Heart right ventricle (tissue), 16 donors: ENCODE measurements around the gene LYRM2. TPM values are rescaled to one million over a fixed set of nuclear protein-coding genes. Genes with fewer than 3 reads are reported as not detected.
"Not testable (repeated sequence)": the region's sequence is repeated elsewhere in the genome, so short reads cannot be mapped to it uniquely, and the experiment has no call there.

Experiments used
- ATAC-seq, 8 donors: fragments of 200-7000 bp; cut with Tn5 transposase; one replicate each; pipeline ENCODE4 v1.9.1; 2020; ENCODE audit warnings: mild to moderate bottlenecking in 8 of 8, moderate library complexity in 8 of 8, moderate number of reproducible peaks in 1 of 8
- DNase-seq, 2 donors: peaks; one replicate each; pipeline ENCODE4 v3.0.0-alpha.2; 2020
- H3K27ac ChIP-seq, 10 donors: fragments of 200-600 bp; sonication (generic) in 2 of 10; one replicate each; pipeline versions ENCODE4 v1.5.0 to v1.8.0; 2020 to 2022; ENCODE audit warnings: mild to moderate bottlenecking in 3 of 10
- H3K27me3 ChIP-seq, 7 donors: fragments of 200-600 bp; one replicate each; pipeline ENCODE4 v1.8.0; 2021 to 2022; ENCODE audit warnings: mild to moderate bottlenecking in 2 of 7
- H3K36me3 ChIP-seq, 9 donors: fragments of 200-600 bp; sonication (generic) in 1 of 9; one replicate each; pipeline versions ENCODE4 v1.5.0 to v1.8.0; 2020 to 2022; ENCODE audit warnings: mild to moderate bottlenecking in 2 of 9
- H3K4me1 ChIP-seq, 9 donors: fragments of 200-600 bp; sonication (generic) in 1 of 9; one replicate each; pipeline versions ENCODE4 v1.5.0 to v1.8.0; 2020 to 2022; ENCODE audit warnings: mild to moderate bottlenecking in 4 of 9
- H3K4me3 ChIP-seq, 10 donors: fragments of 200-600 bp; sonication (generic) in 2 of 10; one replicate each; pipeline versions ENCODE4 v1.5.0 to v1.8.0; 2020 to 2022; ENCODE audit warnings: mild to moderate bottlenecking in 7 of 10, moderate library complexity in 2 of 10
- H3K9me3 ChIP-seq, 11 donors: fragments of 200-600 bp in 10 of 11; sonication (generic) in 2 of 11; one replicate each; pipeline versions ENCODE4 v1.5.0 to v1.8.0; 2013 to 2022; ENCODE audit warnings: mild to moderate bottlenecking in 2 of 11, control low read depth in 1 of 11, moderate library complexity in 1 of 11
- WGBS, 2 donors: extraction: QIAGEN DNeasy Blood & Tissue Kit; methylation state at CpG; one replicate each; pipeline ENCODE4 v1.1.7; 2013; ENCODE audit warnings: inconsistent platforms in 1 of 2; 5-methylcytosine and 5-hydroxymethylcytosine counted together
- intact Hi-C, 10 donors: fragments of 100-400 bp; cut with DNase I; formaldehyde crosslinking; loops; one replicate each; pipeline versions ENCODE4 v1.11.1 to v1.14.2; 2022
- polyA plus RNA-seq, 2 donors: library from polyadenylated mRNA; stranded (reverse); fragments of 200-250 nt; gene quantifications; one replicate each; pipeline ENCODE4 v1.2.3, GENCODE V29; 2013
- total RNA-seq, 10 donors: library from RNA; stranded (reverse); fragmentation: NEBNext Ultra II Directional in 3 of 10; extraction: Animal tissue kit (Norgen Biotek cat#: 25700) in 3 of 10; gene quantifications; one replicate each; pipeline versions ENCODE4 v1.2.1 to v1.2.4, GENCODE V29; 2021 to 2023
- TF ChIP-seq, protein P1 (sequence below), 9 donors: fragments of 200-600 bp; sonication (generic) in 2 of 9; IDR thresholded peaks; one replicate each; pipeline versions ENCODE4 v1.5.0 to v1.8.0; 2021 to 2022; ENCODE audit warnings: antibody characterized with exemption in 9 of 9, mild to moderate bottlenecking in 5 of 9, moderate library complexity in 1 of 9
- donor health status: Arrhythmogenic right ventricular cardiomyopathy.
- donor health status: ischemic (EF 13 %, LVEDD 7.1; RV severe dilation, severe dysfunction).
- donor health status: healthy with polysubstance abuse.
- donor health status: DM: no; HTN: yes; CAD: no.
- donor health status: DM: no; HTN: no; CAD: no.
- donor health status: ischemic (EF 25% LVEDD 6.9; RV normal size, moderate dysfunction).
- donor health status: ischemic (EF 25% LVEDD 5.7; RV mildly dilated, moderate dysfunction).
- donor health status: healthy.
- donor health status: DM: yes; HTN: yes; CAD: no.
- donor health status: Ischemic cardiomyopathy.
- donor health status: ischemic (EF 35%, LVEDD 5.7; RV mildly dilated, moderate dysfunction).
- donor health status: nonischemic (EF 11% LVEDD 7.7; RV severe dilation, severe dysfunction).
- donor health status: DM: yes; HTN: yes; CAD: no.
- donor health status: PGD.
- donor health status: ischemic (EF 29% LVEDD 5.4; RV normal size, mild dysfunction).
- donor health status: nonischemic (EF 23%, LVEDD 6.1; RV moderate dilation, normal function).

LYRM2 gene
- total and polyA plus RNA-seq, 12 donors: 10.9 to 58.2 (median 46.8) TPM

DNA sequence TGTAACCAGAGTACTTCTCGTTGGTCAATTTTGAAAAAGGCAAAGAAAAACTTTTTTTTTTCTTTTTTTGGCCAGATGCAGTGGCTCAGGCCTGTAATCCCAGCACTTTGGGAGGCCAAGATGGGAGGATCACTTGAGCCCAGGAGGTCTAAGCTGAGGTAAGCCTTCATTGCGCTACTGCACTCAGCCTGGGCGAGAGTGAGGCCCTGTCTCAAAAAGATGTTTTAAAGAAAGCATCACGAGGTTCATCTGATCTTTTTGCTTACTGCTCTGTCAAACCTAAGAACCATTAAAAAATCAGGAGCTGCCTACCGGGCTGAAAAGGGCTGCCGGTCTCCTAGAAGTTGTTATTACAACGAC, 607 bp downstream of the LYRM2 start:
- Histone ChIP-seq H3K27me3 (no peaks in the 10 kb centered on the region), H3K4me3 (peak overlapping the region; percentile 63 to 81 (median 70)), H3K27ac (peak overlapping the region; percentile 87 to 95 (median 92)), H3K36me3 (peaks cover 0 to 49% (median 0%) of the 10 kb centered on the region in 9 donors), H3K9me3 (no peaks in the 10 kb centered on the region), H3K4me1 (peaks cover 3 to 23% (median 18%) of the 10 kb centered on the region in 9 donors)
- intact Hi-C loops: no loop called here
- no peak for DNase-seq
- TF ChIP-seq, protein P1, sequence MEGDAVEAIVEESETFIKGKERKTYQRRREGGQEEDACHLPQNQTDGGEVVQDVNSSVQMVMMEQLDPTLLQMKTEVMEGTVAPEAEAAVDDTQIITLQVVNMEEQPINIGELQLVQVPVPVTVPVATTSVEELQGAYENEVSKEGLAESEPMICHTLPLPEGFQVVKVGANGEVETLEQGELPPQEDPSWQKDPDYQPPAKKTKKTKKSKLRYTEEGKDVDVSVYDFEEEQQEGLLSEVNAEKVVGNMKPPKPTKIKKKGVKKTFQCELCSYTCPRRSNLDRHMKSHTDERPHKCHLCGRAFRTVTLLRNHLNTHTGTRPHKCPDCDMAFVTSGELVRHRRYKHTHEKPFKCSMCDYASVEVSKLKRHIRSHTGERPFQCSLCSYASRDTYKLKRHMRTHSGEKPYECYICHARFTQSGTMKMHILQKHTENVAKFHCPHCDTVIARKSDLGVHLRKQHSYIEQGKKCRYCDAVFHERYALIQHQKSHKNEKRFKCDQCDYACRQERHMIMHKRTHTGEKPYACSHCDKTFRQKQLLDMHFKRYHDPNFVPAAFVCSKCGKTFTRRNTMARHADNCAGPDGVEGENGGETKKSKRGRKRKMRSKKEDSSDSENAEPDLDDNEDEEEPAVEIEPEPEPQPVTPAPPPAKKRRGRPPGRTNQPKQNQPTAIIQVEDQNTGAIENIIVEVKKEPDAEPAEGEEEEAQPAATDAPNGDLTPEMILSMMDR (IDR thresholded peaks at IDR 0.05): no peak
- ATAC-seq: no peak
- 18 to 23% methylated on average over 7 of the region's 7 CpGs for WGBS, 2 donors

DNA sequence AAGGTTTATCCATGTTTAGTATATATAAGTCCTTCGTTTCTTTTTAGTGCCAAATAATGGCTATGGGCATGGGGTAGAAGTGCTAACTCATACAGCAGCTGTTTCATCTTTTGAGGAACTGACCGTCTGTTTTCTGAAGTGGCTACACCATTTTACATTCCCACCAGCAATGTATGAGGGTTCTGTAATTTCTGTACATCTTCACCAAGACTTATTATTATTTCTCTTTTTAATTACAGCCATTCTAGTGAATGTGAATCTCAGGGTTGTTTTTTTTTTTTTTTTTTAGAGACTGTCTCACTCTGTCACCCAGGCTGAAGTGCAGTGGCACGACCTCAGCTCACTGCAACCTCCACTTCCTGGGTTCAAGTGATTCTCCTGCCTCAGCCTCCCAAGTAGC, 2.1 kb downstream of the LYRM2 start:
- H3K36me3 ChIP-seq: peaks cover 0 to 44% (median 0%) of the 10 kb centered on the region in 9 donors
- peaks cover 3 to 23% (median 18%) of the 10 kb centered on the region in 9 donors for H3K4me1 ChIP-seq
- H3K4me3 ChIP-seq, H3K27ac ChIP-seq, intact Hi-C loops, DNase-seq, ATAC-seq, H3K27me3 ChIP-seq, H3K9me3 ChIP-seq: not testable (repeated sequence)
- 98 to 99% methylated on average over 3 of the region's 3 CpGs for WGBS, 2 donors

- DNase-seq: peak; percentile 47 to 72
- H3K4me1 ChIP-seq: peaks cover 0 to 8% (median 0%) of the 10 kb centered on the region in 9 donors
- peaks cover 0 to 70% (median 4%) of the 10 kb centered on the region in 9 donors for H3K36me3 ChIP-seq
- intact Hi-C loops: no loop called here
- H3K9me3 ChIP-seq: no peaks in the 10 kb centered on the region
- TF ChIP-seq, protein P1 (IDR thresholded peaks at IDR 0.05): no peak
- no peaks in the 10 kb centered on the region for H3K27me3 ChIP-seq
- H3K4me3 ChIP-seq: no peak overlapping the region
- peak; percentile 29 to 98 (median 84) for ATAC-seq
- no peak overlapping the region for H3K27ac ChIP-seq
- WGBS, 2 donors: 61 to 64% methylated on average over 9 of the region's 9 CpGs
Measured at GRCh38 chr6:89630488-89630887, 8.1 kb downstream of the LYRM2 start.

DNA sequence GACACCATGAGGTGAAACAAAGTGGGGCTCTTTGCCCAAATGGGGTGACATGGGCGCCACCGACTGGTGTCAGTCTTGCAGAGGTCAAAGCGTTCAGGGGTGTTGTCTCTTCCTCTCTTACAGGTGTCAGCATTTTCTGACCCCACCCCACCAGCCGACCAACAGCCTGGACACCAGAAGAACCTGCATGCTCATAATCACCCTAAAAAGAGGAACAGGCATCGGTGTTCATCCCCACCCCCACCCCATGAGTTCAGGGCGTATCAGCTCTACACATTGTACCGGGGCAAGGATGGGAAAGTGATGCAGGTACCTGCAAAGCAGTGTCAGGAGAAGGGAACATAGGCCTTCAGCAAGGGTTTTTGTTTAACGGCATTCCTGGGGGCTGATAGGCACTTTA, 14.8 kb downstream of the LYRM2 start:
- Histone ChIP-seq H3K4me1 (no peaks in the 10 kb centered on the region), H3K27ac (no peak overlapping the region), H3K4me3 (no peak overlapping the region), H3K27me3 (no peaks in the 10 kb centered on the region), H3K9me3 (no peaks in the 10 kb centered on the region), H3K36me3 (peaks cover 0 to 67% (median 8%) of the 10 kb centered on the region in 9 donors)
- intact Hi-C loops: no loop called here
- TF ChIP-seq, protein P1 (IDR thresholded peaks at IDR 0.05): no peak
- DNase-seq (no peak), ATAC-seq (no peak)
- WGBS, 2 donors: 87 to 92% methylated on average over 8 of the region's 8 CpGs

DNA sequence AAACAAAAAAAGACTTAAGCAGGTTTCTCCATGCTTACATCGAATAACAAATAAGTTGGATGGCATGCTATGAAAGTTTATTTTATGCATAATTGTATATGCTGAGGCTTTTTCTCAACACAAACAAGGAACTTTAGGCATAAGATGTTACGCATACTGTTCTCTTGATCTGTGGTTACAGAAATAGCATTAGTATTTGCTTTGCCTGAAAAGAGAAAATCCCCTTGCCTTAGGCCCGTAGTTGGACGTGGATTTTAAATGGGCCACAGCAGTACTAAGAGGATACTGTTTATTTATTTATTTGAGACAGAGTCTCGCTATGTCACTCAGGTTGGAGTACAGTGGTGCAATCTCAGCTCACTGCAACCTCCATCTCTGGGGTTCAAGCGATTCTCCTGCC, 19.0 kb downstream of the LYRM2 start:
- peaks cover 0 to 62% (median 2%) of the 10 kb centered on the region in 9 donors for H3K36me3 ChIP-seq
- H3K27me3 ChIP-seq: no peaks in the 10 kb centered on the region
- H3K9me3 ChIP-seq: no peaks in the 10 kb centered on the region
- ATAC-seq: no peak
- WGBS, 2 donors: 96 to 98% methylated on average over 6 of the region's 6 CpGs
- H3K4me3 ChIP-seq: no peak overlapping the region
- TF ChIP-seq, protein P1 (IDR thresholded peaks at IDR 0.05): no peak
- intact Hi-C loops: loop anchor here in 2 of 10 donors (10.0 kb wide), 2 partner anchors 245 to 645 kb away; no protein-coding TSS in a partner anchor
- H3K4me1 ChIP-seq: no peaks in the 10 kb centered on the region
- no peak for DNase-seq
- no peak overlapping the region for H3K27ac ChIP-seq
